Lower lobe of right lung (tissue), 2 donors: ENCODE measurements around the gene PIK3C2B. TPM values are rescaled to one million over a fixed set of nuclear protein-coding genes. Genes with fewer than 3 reads are reported as not detected.
"Not testable (repeated sequence)": the region's sequence is repeated elsewhere in the genome, so short reads cannot be mapped to it uniquely, and the experiment has no call there.

Source experiments
- ATAC-seq, 2 donors: fragments of 200-7000 bp; cut with Tn5 transposase; one replicate each; pipeline ENCODE4 v1.9.1; 2020 to 2022; ENCODE audit warnings: mild to moderate bottlenecking in 2 of 2, moderate library complexity in 2 of 2
- DNase-seq: peaks from one replicate; pipeline ENCODE4 v3.0.0-alpha.2; 2020
- H3K27ac ChIP-seq: fragments of 200-600 bp; one replicate; pipeline ENCODE4 v1.8.0; 2022
- H3K27me3 ChIP-seq: fragments of 200-600 bp; one replicate; pipeline ENCODE4 v1.8.0; 2022; ENCODE audit warnings: low read depth
- H3K36me3 ChIP-seq: fragments of 200-600 bp; one replicate; pipeline ENCODE4 v1.8.0; 2022; ENCODE audit warnings: mild to moderate bottlenecking
- H3K4me1 ChIP-seq: fragments of 200-600 bp; one replicate; pipeline ENCODE4 v1.8.0; 2022
- H3K4me3 ChIP-seq: fragments of 200-600 bp; one replicate; pipeline ENCODE4 v1.8.0; 2022; ENCODE audit warnings: mild to moderate bottlenecking
- H3K9me3 ChIP-seq: fragments of 200-600 bp; one replicate; pipeline ENCODE4 v1.8.0; 2022
- CTCF ChIP-seq: fragments of 200-600 bp; IDR thresholded peaks from one replicate; pipeline ENCODE4 v1.8.0; 2022; ENCODE audit warnings: antibody characterized with exemption, mild to moderate bottlenecking
- intact Hi-C: fragments of 100-400 bp; cut with DNase I; formaldehyde crosslinking; loops from one replicate; pipeline ENCODE4 v1.11.0; 2022
- total RNA-seq: library from RNA; stranded (reverse); fragmentation: NEBNext Ultra II Directional; extraction: Animal tissue kit (Norgen Biotek cat#: 25700); gene quantifications from one replicate; pipeline ENCODE4 v1.2.1, GENCODE V29; 2021
- donor health status: DM: no; HTN: yes; CAD: no; lungs with severe emphysema.

The PIK3C2B gene
- total RNA-seq, 1 donor from 2014 or later, result 50.5 TPM

- peak overlapping the region; percentile 98 for H3K4me3 ChIP-seq
- DNase-seq (peak; percentile 81), ATAC-seq (peak; percentile 64 to 81)
- TF ChIP-seq CTCF, result no peak
- H3K27ac ChIP-seq, result peak overlapping the region; percentile 95
- H3K9me3 ChIP-seq, result no peaks in the 10 kb centered on the region
- intact Hi-C loops, result no loop called here
- H3K4me1 ChIP-seq, result peaks cover 42% of the 10 kb centered on the region
- H3K27me3 ChIP-seq, result no peaks in the 10 kb centered on the region
- peaks cover 10% of the 10 kb centered on the region for H3K36me3 ChIP-seq
These were observed 1.2 kb downstream of the PIK3C2B start for GRCh38 chr1:204493145-204493983.

- H3K36me3 ChIP-seq, result peaks cover 10% of the 10 kb centered on the region
- H3K9me3 ChIP-seq, result no peaks in the 10 kb centered on the region
- peak overlapping the region; percentile 95 for H3K27ac ChIP-seq
- H3K27me3 ChIP-seq, result no peaks in the 10 kb centered on the region
- DNase-seq (no peak), ATAC-seq (no peak)
- intact Hi-C loops, result no loop called here
- H3K4me3 ChIP-seq, result peak overlapping the region; percentile 98
- peaks cover 51% of the 10 kb centered on the region for H3K4me1 ChIP-seq
- no peak for TF ChIP-seq CTCF
These were observed 3.0 kb downstream of the PIK3C2B start for GRCh38 chr1:204491655-204492054.

GRCh38 chr1:204487256-204487615 is 7.4 kb downstream of the PIK3C2B start:
- H3K9me3 ChIP-seq, result no peaks in the 10 kb centered on the region
- H3K36me3 ChIP-seq, result peaks cover 10% of the 10 kb centered on the region
- H3K4me3 ChIP-seq, result no peak overlapping the region
- intact Hi-C loops, result no loop called here
- no peaks in the 10 kb centered on the region for H3K27me3 ChIP-seq
- H3K4me1 ChIP-seq, result peaks cover 52% of the 10 kb centered on the region
- no peak for TF ChIP-seq CTCF
- no peak for ATAC-seq
- H3K27ac ChIP-seq, result no peak overlapping the region
- no peak for DNase-seq

GRCh38 chr1:204486513-204487255 is 7.9 kb downstream of the PIK3C2B start:
- peaks cover 52% of the 10 kb centered on the region for H3K4me1 ChIP-seq
- DNase-seq, H3K27ac ChIP-seq, ATAC-seq, H3K4me3 ChIP-seq, intact Hi-C loops, H3K9me3 ChIP-seq, H3K27me3 ChIP-seq: not testable (repeated sequence)
- H3K36me3 ChIP-seq, result peaks cover 10% of the 10 kb centered on the region

- H3K36me3 ChIP-seq, result no peaks in the 10 kb centered on the region
- H3K27ac ChIP-seq, result no peak overlapping the region
- no peaks in the 10 kb centered on the region for H3K27me3 ChIP-seq
- peaks cover 68% of the 10 kb centered on the region for H3K4me1 ChIP-seq
- intact Hi-C loops, result no loop called here
- no peak for ATAC-seq
- no peak overlapping the region for H3K4me3 ChIP-seq
- no peak for TF ChIP-seq CTCF
- no peaks in the 10 kb centered on the region for H3K9me3 ChIP-seq
- no peak for DNase-seq
These were observed 10.8 kb downstream of the PIK3C2B start for GRCh38 chr1:204483791-204484190.

GRCh38 chr1:204480515-204480914 is 14.1 kb downstream of the PIK3C2B start:
- ATAC-seq (peak in 1 of 2 donors; percentile 12), DNase-seq (no peak)
- H3K36me3 ChIP-seq, result no peaks in the 10 kb centered on the region
- H3K4me1 ChIP-seq, result peaks cover 88% of the 10 kb centered on the region
- H3K27me3 ChIP-seq, result no peaks in the 10 kb centered on the region
- intact Hi-C loops, result no loop called here
- peak overlapping the region; percentile 41 for H3K27ac ChIP-seq
- H3K9me3 ChIP-seq, result no peaks in the 10 kb centered on the region
- TF ChIP-seq CTCF, result no peak
- no peak overlapping the region for H3K4me3 ChIP-seq
